ENCODE results near the gene FAM168B.

Gene FAM168B

GRCh38 chr2:131036269-131036668, 57.0 kb downstream of the FAM168B start:
- no peak overlapping the region for H3K27ac ChIP-seq

GRCh38 chr2:131035826-131036231, 57.4 kb downstream of the FAM168B start:
- H3K27ac ChIP-seq, result no peak overlapping the region
- no peak for TF ChIP-seq CTCF (conservative IDR thresholded peaks at IDR 0.05)

More at GRCh38 chr2:131036269-131036668, 57.0 kb downstream of the FAM168B start:
- no peak for TF ChIP-seq CTCF (conservative IDR thresholded peaks at IDR 0.05)

GRCh38 chr2:131035112-131035825, 58.0 kb downstream of the FAM168B start:
- no peak for TF ChIP-seq CTCF (conservative IDR thresholded peaks at IDR 0.05)
- H3K27ac ChIP-seq, result peak overlapping the region; percentile 42; the same call in 1 of the 2 replicates

GRCh38 chr2:131034122-131035051, 58.9 kb downstream of the FAM168B start:
- H3K27ac ChIP-seq, result peak overlapping the region; percentile 42; the same call in 1 of the 2 replicates
- TF ChIP-seq CTCF (conservative IDR thresholded peaks at IDR 0.05), result no peak

GRCh38 chr2:131033786-131034121, 59.5 kb downstream of the FAM168B start:
- no peak overlapping the region for H3K27ac ChIP-seq
- TF ChIP-seq CTCF (conservative IDR thresholded peaks at IDR 0.05), result no peak

- H3K27ac ChIP-seq, result no peak overlapping the region
- TF ChIP-seq CTCF (conservative IDR thresholded peaks at IDR 0.05), result no peak
Observed at GRCh38 chr2:131032393-131032836, 60.8 kb downstream of the FAM168B start.

GRCh38 chr2:131031875-131032274, 61.4 kb downstream of the FAM168B start:
- no peak for TF ChIP-seq CTCF (conservative IDR thresholded peaks at IDR 0.05)
- H3K27ac ChIP-seq, result no peak overlapping the region

Measured in VCaP (cell line).